OCI-LY1 (cell line): ENCODE measurements around the gene HSBP1L1.

ENCODE experiments used
- H2AFZ ChIP-seq: fragments of 200-600 bp; sonication (generic), shearing (Covaris generic); 2 replicates; pipeline ENCODE4 v1.6.0; 2014; ENCODE audit warnings: antibody characterized with exemption, mild to moderate bottlenecking, low read length
- H3F3A ChIP-seq: fragments of 200-600 bp; sonication (generic), shearing (Covaris generic); 2 replicates; pipeline ENCODE4 v1.6.0; 2014; ENCODE audit warnings: mild to moderate bottlenecking, antibody characterized with exemption, low read length, moderate library complexity; ENCODE audit not compliant: insufficient read depth
- H3K27ac ChIP-seq: fragments of 200-600 bp; sonication (generic); 2 replicates; pipeline ENCODE4 v1.5.1; 2014; ENCODE audit warnings: low read length, mixed run types, mild to moderate bottlenecking, low read depth; ENCODE audit not compliant: poor library complexity, severe bottlenecking
- H3K27me3 ChIP-seq: fragments of 200-600 bp; sonication (generic); 2 replicates; pipeline ENCODE4 v1.6.0; 2014; ENCODE audit warnings: antibody characterized with exemption, mild to moderate bottlenecking, low read length, moderate library complexity; ENCODE audit not compliant: insufficient read depth
- H3K36me3 ChIP-seq: fragments of 200-600 bp; sonication (generic); 2 replicates; pipeline ENCODE4 v1.6.1; 2014; ENCODE audit warnings: mild to moderate bottlenecking, antibody characterized with exemption, low read length, moderate library complexity, mixed read lengths; ENCODE audit not compliant: insufficient read depth
- H3K4me1 ChIP-seq: fragments of 200-600 bp; sonication (generic); 2 replicates; pipeline ENCODE4 v1.5.1; 2014; ENCODE audit warnings: mild to moderate bottlenecking, low read length, moderate library complexity; ENCODE audit not compliant: insufficient read depth, severe bottlenecking
- H3K4me2 ChIP-seq: fragments of 200-600 bp; sonication (generic), shearing (Covaris generic); 2 replicates; pipeline ENCODE4 v1.6.1; 2014; ENCODE audit warnings: low read length
- H3K4me3 ChIP-seq: fragments of 200-600 bp; sonication (generic); 2 replicates; pipeline ENCODE4 v1.5.1; 2014; ENCODE audit warnings: low read length, low read depth, mild to moderate bottlenecking, mixed read lengths; ENCODE audit not compliant: poor library complexity, severe bottlenecking
- H3K79me2 ChIP-seq: fragments of 200-600 bp; shearing (Covaris generic); 2 replicates; pipeline ENCODE4 v1.6.1; 2016; ENCODE audit warnings: mixed run types, low read length, mixed read lengths; ENCODE audit not compliant: insufficient read depth
- H3K9ac ChIP-seq: fragments of 200-600 bp; sonication (generic), shearing (Covaris generic); 2 replicates; pipeline ENCODE4 v1.6.1; 2014; ENCODE audit warnings: mild to moderate bottlenecking, low read length, mixed read lengths
- H3K9me2 ChIP-seq: fragments of 200-600 bp; sonication (generic), shearing (Covaris generic); 2 replicates; pipeline ENCODE4 v1.6.1; 2014; ENCODE audit warnings: low read depth, mild to moderate bottlenecking, low read length, mixed read lengths
- H3K9me3 ChIP-seq: fragments of 200-600 bp; shearing (Covaris generic); 2 replicates; pipeline ENCODE4 v1.6.1; 2014; ENCODE audit warnings: low read length, mixed read lengths
- H4K20me1 ChIP-seq: fragments of 200-600 bp; sonication (generic), shearing (Covaris generic); 2 replicates; pipeline ENCODE4 v1.6.0; 2016; ENCODE audit warnings: mild to moderate bottlenecking, low read length; ENCODE audit not compliant: insufficient read depth
- EZH2 ChIP-seq: fragments of 200-600 bp; sonication (generic), shearing (Covaris generic); IDR thresholded peaks from 2 replicates; pipeline ENCODE4 v1.8.0; 2017; ENCODE audit warnings: borderline replicate concordance, mixed run types, mild to moderate bottlenecking, antibody characterized with exemption, low read length, moderate library complexity, mixed read lengths
- TF ChIP-seq, protein P1 (sequence below): fragments of 200-600 bp; sonication (generic), shearing (Covaris generic); IDR thresholded peaks from 2 replicates; pipeline ENCODE4 v1.5.1; 2017; ENCODE audit warnings: mild to moderate bottlenecking, antibody characterized with exemption, low read length, moderate library complexity, mixed read lengths

The HSBP1L1 gene

DNA sequence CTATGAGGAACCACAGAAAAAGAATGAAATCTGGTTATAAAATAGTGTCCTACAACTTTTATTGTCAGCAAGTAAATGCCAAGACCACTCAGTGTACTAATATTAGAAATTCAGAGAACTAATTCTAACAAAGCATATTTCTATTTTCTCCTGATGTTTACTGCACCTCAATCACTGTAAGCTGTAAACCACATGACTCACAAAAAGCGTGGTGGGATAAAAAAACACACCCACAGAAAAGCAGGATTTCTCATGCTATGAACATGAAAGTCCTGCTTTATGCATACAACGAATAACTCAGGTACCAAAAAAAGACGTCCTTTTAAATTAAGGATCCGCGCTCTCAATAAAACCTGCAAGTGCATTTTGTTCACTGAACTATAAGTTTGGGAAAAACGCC is 23.1 kb downstream of the HSBP1L1 start:
- no peak overlapping the region for H2AFZ ChIP-seq

GRCh38 chr18:79988071-79988450 is 23.6 kb downstream of the HSBP1L1 start:
- Histone ChIP-seq H3K9me2 (no peaks in the 10 kb centered on the region), H3K27me3 (no peaks in the 10 kb centered on the region), H3F3A (no peaks in the 10 kb centered on the region), H3K4me2 (peak overlapping the region; percentile 93), H4K20me1 (no peaks in the 10 kb centered on the region), H3K9me3 (no peaks in the 10 kb centered on the region), H2AFZ (no peak overlapping the region), H3K79me2 (peaks cover 51% of the 10 kb centered on the region), H3K4me1 (peaks cover 26% of the 10 kb centered on the region), H3K9ac (peak overlapping the region; percentile 93), H3K36me3 (peaks cover 38% of the 10 kb centered on the region), H3K27ac (peak overlapping the region; percentile 58), H3K4me3 (peak overlapping the region; percentile 81)
- TF ChIP-seq, protein P1, sequence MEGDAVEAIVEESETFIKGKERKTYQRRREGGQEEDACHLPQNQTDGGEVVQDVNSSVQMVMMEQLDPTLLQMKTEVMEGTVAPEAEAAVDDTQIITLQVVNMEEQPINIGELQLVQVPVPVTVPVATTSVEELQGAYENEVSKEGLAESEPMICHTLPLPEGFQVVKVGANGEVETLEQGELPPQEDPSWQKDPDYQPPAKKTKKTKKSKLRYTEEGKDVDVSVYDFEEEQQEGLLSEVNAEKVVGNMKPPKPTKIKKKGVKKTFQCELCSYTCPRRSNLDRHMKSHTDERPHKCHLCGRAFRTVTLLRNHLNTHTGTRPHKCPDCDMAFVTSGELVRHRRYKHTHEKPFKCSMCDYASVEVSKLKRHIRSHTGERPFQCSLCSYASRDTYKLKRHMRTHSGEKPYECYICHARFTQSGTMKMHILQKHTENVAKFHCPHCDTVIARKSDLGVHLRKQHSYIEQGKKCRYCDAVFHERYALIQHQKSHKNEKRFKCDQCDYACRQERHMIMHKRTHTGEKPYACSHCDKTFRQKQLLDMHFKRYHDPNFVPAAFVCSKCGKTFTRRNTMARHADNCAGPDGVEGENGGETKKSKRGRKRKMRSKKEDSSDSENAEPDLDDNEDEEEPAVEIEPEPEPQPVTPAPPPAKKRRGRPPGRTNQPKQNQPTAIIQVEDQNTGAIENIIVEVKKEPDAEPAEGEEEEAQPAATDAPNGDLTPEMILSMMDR: peak; percentile 58
- TF ChIP-seq EZH2: no peak

More for the DNA sequence above, 23.1 kb downstream of the HSBP1L1 start:
- Histone ChIP-seq H3F3A (no peaks in the 10 kb centered on the region), H3K4me2 (peak overlapping the region; percentile 93), H3K79me2 (peaks cover 56% of the 10 kb centered on the region), H3K27ac (no peak overlapping the region), H3K36me3 (peaks cover 43% of the 10 kb centered on the region), H3K4me3 (peak overlapping the region; percentile 81), H3K27me3 (no peaks in the 10 kb centered on the region), H3K9me2 (no peaks in the 10 kb centered on the region), H4K20me1 (no peaks in the 10 kb centered on the region), H3K9ac (peak overlapping the region; percentile 93), H3K9me3 (no peaks in the 10 kb centered on the region), H3K4me1 (peaks cover 26% of the 10 kb centered on the region)
- TF ChIP-seq, protein P1: no peak
- TF ChIP-seq EZH2: no peak

DNA sequence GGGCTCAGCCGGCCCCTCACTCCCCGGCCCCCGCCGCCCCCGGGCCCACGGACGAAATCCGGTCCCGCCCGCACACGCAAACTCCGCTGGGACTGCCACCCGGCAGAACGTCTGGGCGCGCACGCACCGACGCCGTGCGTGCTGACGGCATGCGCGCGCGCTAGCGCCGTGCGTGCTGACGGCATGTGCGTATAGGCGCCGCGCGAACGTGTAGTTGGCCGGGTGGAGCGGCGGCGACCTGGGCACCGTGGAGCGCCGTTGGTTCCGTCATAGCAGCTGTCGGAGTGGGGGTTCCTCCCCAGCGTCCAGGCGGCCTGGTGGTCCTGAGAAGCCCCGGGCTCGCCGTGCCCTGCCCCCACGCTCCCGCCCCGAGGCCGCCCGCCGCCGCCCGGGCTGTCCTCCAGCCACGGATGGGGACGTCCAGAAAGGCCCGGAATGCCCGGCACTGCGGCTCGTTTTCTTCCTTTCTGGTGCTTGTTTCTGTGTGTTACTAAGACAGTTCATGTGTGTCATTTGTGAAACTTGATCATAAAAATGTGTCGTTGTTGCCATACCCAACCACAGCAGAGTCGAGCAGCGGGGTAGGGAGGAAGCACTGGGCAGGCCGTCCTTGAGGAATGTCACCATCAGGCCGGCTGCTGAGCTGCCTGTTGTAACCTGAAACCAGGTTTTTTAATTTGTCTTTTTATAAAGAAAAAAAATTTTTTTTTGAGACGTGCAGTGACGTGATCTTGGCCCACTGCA is 24.2 kb downstream of the HSBP1L1 start, which contains the start of gene TXNL4A:
TSS of gene TXNL4A (minus strand) at position 113 of the 744 bp plus-strand sequence. CDS start 171 bp downstream, outside the sequence.
- Histone ChIP-seq H3K27me3 (no peaks in the 10 kb centered on the region), H3K36me3 (peaks cover 34% of the 10 kb centered on the region), H3K9me3 (no peaks in the 10 kb centered on the region), H3K79me2 (peaks cover 45% of the 10 kb centered on the region), H3K27ac (peak within 1 kb of the TSS; percentile 58), H3K4me3 (peak within 1 kb of the TSS; percentile 81), H2AFZ (peak within 1 kb of the TSS; percentile 72; the same call in 1 of the 2 replicates), H3K4me1 (peaks cover 26% of the 10 kb centered on the region), H3F3A (no peaks in the 10 kb centered on the region), H3K4me2 (peak within 1 kb of the TSS; percentile 93), H3K9me2 (no peaks in the 10 kb centered on the region), H3K9ac (peak within 1 kb of the TSS; percentile 93), H4K20me1 (no peaks in the 10 kb centered on the region)
- TF ChIP-seq EZH2: no peak
- TF ChIP-seq, protein P1: no peak
